ENCODE results near the gene ECT2L.

- no peak for TF ChIP-seq HNF4A (CRISPR knock-in tag; IDR thresholded peaks at IDR 0.05)
- TF ChIP-seq POLR2A (IDR thresholded peaks at IDR 0.05; ENCODE audit: insufficient read depth in 1 of 2, low read depth in 2 of 2, low read length in 2 of 2), result no peak
- no peak for TF ChIP-seq MAFF (IDR thresholded peaks at IDR 0.05; ENCODE audit: low read depth, low read length)
- no peak for TF ChIP-seq EZH2 (conservative IDR thresholded peaks at IDR 0.05; ENCODE audit: low read depth, low read length)
- no peak for TF ChIP-seq ZNF232 (CRISPR knock-in tag; IDR thresholded peaks at IDR 0.05; ENCODE audit: borderline replicate concordance)
- no peak for TF ChIP-seq JUND (CRISPR knock-in tag; IDR thresholded peaks at IDR 0.05)
Observed at GRCh38 chr6:138772596-138773176, 23.2 kb upstream of the ECT2L start.
